HepG2 (cell line): ENCODE data around the gene PRDX2. TPM values are rescaled to one million over a fixed set of nuclear protein-coding genes. Genes with fewer than 3 reads are reported as not detected.

Experiments used
- REXO4 ChIP-seq: sonication (generic); formaldehyde crosslinking; IDR thresholded peaks from 2 replicates; pipeline ENCODE4 v1.8.0; 2022; ENCODE audit warnings: missing genetic modification reagents, mild to moderate bottlenecking, borderline replicate concordance
- SP4 ChIP-seq: sonication (generic); formaldehyde crosslinking; IDR thresholded peaks from 2 replicates; pipeline ENCODE4 v1.8.1; 2023; ENCODE audit warnings: mild to moderate bottlenecking, missing genetic modification reagents
- ZBTB3 ChIP-seq: sonication (generic); formaldehyde crosslinking; IDR thresholded peaks from 2 replicates; pipeline ENCODE4 v1.4.0; 2020; ENCODE audit warnings: low read depth, mild to moderate bottlenecking, moderate library complexity, missing genetic modification reagents, borderline replicate concordance
- polyA plus RNA-seq, 8 experiments: library from polyadenylated mRNA; depleted of rRNA in 3 of 8; stranded (reverse) in 7 of 8; unstranded in 1 of 8; fragments of >200 nt; fragmentation: Illumina TruSeq in 4 of 8; extraction: Trizol in 4 of 8; gene quantifications; 2 replicates each; pipeline versions ENCODE4 v1.2.1 to v1.2.3, GENCODE V29; 2011 to 2016; ENCODE audit warnings: low read depth in 4 of 8, missing spikeins in 1 of 8, mixed read lengths in 1 of 8; ENCODE audit not compliant: insufficient read depth in 1 of 8
- total RNA-seq, 5 experiments: library from RNA; depleted of rRNA; stranded (reverse); fragments of >200 nt; fragmentation: Illumina TruSeq; extraction: Trizol; gene quantifications; 2 replicates each; pipeline ENCODE4 v1.2.3, GENCODE V29; 2016; ENCODE audit warnings: low read depth in 1 of 5
- TF ChIP-seq, protein P1 (sequence below): sonication (generic); formaldehyde crosslinking; IDR thresholded peaks from 2 replicates; pipeline ENCODE4 v1.5.0; 2020; ENCODE audit warnings: mild to moderate bottlenecking, missing genetic modification reagents, borderline replicate concordance
- TF ChIP-seq, protein P2 (sequence below): sonication (generic); formaldehyde crosslinking; IDR thresholded peaks from 2 replicates; pipeline ENCODE4 v1.8.0; 2022; ENCODE audit warnings: low read depth, missing genetic modification reagents
- TF ChIP-seq, protein P3 (sequence below): fragments of 450-650 bp; IDR thresholded peaks from 2 replicates; pipeline ENCODE4 v1.6.1; 2017
- TF ChIP-seq, protein P4 (sequence below): sonication (generic); formaldehyde crosslinking; IDR thresholded peaks from 2 replicates; pipeline ENCODE4 v1.5.1; 2020; ENCODE audit warnings: mild to moderate bottlenecking, missing genetic modification reagents, borderline replicate concordance
- TF ChIP-seq, protein P5 (sequence below): sonication (generic); formaldehyde crosslinking; IDR thresholded peaks from 2 replicates; pipeline ENCODE4 v1.4.0; 2020; ENCODE audit warnings: low read depth, mild to moderate bottlenecking, missing genetic modification reagents

Gene PRDX2
- total and polyA plus RNA-seq, 2 of the 13 experiments (the other 11 are each of a cell fraction or from before 2014, with no cell fraction given), result 218 to 381 TPM

DNA sequence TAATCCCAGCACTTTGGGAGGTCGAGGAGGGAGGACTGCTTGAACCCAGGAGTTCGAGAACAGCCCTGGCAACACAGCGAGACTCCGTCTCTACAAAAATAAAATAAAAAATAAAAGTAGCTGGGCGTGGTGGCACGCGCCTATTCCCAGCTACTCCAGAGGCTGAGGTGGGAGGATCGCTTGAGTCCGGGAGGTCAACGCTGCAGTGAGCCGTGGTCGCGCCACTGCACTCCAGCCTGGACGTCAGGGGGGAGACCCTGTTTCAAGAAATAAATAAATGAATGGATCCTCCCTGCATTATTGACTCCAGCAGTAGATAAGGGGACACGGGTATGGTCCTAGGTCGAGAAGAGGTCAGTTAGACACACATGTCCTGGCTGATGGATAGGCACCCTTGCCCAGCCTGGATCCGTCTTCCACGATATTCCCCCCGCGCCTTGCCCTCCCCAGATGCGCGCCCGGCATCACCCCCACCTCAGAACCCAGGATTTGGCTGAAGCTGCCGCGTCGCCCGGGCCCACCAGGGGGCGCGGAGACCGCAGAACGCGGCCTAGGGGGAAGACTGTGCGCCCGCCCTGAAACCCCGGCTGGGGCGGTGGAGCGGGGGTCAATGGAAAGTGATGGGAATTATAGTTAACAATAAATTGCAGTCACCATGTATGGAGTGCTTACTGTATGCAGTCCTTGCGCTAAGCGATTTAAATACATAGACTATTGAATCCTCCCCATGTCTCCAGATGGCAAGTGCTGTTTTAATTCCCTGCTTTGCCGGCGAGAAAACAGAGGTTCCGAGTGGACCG, 24.2 kb downstream of the PRDX2 start (continued):
- TF ChIP-seq, protein P1, sequence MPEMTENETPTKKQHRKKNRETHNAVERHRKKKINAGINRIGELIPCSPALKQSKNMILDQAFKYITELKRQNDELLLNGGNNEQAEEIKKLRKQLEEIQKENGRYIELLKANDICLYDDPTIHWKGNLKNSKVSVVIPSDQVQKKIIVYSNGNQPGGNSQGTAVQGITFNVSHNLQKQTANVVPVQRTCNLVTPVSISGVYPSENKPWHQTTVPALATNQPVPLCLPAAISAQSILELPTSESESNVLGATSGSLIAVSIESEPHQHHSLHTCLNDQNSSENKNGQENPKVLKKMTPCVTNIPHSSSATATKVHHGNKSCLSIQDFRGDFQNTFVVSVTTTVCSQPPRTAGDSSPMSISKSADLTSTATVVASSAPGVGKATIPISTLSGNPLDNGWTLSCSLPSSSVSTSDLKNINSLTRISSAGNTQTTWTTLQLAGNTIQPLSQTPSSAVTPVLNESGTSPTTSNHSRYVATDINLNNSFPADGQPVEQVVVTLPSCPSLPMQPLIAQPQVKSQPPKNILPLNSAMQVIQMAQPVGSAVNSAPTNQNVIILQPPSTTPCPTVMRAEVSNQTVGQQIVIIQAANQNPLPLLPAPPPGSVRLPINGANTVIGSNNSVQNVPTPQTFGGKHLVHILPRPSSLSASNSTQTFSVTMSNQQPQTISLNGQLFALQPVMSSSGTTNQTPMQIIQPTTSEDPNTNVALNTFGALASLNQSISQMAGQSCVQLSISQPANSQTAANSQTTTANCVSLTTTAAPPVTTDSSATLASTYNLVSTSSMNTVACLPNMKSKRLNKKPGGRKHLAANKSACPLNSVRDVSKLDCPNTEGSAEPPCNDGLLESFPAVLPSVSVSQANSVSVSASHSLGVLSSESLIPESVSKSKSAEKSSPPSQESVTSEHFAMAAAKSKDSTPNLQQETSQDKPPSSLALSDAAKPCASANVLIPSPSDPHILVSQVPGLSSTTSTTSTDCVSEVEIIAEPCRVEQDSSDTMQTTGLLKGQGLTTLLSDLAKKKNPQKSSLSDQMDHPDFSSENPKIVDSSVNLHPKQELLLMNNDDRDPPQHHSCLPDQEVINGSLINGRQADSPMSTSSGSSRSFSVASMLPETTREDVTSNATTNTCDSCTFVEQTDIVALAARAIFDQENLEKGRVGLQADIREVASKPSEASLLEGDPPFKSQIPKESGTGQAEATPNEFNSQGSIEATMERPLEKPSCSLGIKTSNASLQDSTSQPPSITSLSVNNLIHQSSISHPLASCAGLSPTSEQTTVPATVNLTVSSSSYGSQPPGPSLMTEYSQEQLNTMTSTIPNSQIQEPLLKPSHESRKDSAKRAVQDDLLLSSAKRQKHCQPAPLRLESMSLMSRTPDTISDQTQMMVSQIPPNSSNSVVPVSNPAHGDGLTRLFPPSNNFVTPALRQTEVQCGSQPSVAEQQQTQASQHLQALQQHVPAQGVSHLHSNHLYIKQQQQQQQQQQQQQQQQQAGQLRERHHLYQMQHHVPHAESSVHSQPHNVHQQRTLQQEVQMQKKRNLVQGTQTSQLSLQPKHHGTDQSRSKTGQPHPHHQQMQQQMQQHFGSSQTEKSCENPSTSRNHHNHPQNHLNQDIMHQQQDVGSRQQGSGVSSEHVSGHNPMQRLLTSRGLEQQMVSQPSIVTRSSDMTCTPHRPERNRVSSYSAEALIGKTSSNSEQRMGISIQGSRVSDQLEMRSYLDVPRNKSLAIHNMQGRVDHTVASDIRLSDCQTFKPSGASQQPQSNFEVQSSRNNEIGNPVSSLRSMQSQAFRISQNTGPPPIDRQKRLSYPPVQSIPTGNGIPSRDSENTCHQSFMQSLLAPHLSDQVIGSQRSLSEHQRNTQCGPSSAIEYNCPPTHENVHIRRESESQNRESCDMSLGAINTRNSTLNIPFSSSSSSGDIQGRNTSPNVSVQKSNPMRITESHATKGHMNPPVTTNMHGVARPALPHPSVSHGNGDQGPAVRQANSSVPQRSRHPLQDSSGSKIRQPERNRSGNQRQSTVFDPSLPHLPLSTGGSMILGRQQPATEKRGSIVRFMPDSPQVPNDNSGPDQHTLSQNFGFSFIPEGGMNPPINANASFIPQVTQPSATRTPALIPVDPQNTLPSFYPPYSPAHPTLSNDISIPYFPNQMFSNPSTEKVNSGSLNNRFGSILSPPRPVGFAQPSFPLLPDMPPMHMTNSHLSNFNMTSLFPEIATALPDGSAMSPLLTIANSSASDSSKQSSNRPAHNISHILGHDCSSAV (CRISPR knock-in tag), result no peak
- TF ChIP-seq, protein P2, sequence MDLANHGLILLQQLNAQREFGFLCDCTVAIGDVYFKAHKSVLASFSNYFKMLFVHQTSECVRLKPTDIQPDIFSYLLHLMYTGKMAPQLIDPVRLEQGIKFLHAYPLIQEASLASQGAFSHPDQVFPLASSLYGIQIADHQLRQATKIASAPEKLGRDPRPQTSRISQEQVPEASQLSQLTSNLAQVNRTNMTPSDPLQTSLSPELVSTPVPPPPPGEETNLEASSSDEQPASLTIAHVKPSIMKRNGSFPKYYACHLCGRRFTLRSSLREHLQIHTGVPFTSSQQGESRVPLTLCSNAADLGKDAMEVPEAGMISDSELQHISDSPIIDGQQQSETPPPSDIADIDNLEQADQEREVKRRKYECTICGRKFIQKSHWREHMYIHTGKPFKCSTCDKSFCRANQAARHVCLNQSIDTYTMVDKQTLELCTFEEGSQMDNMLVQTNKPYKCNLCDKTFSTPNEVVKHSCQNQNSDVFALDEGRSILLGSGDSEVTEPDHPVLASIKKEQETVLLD (CRISPR knock-in tag), result no peak
- TF ChIP-seq, protein P3, sequence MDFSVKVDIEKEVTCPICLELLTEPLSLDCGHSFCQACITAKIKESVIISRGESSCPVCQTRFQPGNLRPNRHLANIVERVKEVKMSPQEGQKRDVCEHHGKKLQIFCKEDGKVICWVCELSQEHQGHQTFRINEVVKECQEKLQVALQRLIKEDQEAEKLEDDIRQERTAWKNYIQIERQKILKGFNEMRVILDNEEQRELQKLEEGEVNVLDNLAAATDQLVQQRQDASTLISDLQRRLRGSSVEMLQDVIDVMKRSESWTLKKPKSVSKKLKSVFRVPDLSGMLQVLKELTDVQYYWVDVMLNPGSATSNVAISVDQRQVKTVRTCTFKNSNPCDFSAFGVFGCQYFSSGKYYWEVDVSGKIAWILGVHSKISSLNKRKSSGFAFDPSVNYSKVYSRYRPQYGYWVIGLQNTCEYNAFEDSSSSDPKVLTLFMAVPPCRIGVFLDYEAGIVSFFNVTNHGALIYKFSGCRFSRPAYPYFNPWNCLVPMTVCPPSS, result no peak
- TF ChIP-seq SP4 (no peak), ZBTB3 (CRISPR knock-in tag) (no peak), REXO4 (no peak)
- TF ChIP-seq, protein P4, sequence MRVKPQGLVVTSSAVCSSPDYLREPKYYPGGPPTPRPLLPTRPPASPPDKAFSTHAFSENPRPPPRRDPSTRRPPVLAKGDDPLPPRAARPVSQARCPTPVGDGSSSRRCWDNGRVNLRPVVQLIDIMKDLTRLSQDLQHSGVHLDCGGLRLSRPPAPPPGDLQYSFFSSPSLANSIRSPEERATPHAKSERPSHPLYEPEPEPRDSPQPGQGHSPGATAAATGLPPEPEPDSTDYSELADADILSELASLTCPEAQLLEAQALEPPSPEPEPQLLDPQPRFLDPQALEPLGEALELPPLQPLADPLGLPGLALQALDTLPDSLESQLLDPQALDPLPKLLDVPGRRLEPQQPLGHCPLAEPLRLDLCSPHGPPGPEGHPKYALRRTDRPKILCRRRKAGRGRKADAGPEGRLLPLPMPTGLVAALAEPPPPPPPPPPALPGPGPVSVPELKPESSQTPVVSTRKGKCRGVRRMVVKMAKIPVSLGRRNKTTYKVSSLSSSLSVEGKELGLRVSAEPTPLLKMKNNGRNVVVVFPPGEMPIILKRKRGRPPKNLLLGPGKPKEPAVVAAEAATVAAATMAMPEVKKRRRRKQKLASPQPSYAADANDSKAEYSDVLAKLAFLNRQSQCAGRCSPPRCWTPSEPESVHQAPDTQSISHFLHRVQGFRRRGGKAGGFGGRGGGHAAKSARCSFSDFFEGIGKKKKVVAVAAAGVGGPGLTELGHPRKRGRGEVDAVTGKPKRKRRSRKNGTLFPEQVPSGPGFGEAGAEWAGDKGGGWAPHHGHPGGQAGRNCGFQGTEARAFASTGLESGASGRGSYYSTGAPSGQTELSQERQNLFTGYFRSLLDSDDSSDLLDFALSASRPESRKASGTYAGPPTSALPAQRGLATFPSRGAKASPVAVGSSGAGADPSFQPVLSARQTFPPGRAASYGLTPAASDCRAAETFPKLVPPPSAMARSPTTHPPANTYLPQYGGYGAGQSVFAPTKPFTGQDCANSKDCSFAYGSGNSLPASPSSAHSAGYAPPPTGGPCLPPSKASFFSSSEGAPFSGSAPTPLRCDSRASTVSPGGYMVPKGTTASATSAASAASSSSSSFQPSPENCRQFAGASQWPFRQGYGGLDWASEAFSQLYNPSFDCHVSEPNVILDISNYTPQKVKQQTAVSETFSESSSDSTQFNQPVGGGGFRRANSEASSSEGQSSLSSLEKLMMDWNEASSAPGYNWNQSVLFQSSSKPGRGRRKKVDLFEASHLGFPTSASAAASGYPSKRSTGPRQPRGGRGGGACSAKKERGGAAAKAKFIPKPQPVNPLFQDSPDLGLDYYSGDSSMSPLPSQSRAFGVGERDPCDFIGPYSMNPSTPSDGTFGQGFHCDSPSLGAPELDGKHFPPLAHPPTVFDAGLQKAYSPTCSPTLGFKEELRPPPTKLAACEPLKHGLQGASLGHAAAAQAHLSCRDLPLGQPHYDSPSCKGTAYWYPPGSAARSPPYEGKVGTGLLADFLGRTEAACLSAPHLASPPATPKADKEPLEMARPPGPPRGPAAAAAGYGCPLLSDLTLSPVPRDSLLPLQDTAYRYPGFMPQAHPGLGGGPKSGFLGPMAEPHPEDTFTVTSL (CRISPR knock-in tag), result no peak
- TF ChIP-seq, protein P5, sequence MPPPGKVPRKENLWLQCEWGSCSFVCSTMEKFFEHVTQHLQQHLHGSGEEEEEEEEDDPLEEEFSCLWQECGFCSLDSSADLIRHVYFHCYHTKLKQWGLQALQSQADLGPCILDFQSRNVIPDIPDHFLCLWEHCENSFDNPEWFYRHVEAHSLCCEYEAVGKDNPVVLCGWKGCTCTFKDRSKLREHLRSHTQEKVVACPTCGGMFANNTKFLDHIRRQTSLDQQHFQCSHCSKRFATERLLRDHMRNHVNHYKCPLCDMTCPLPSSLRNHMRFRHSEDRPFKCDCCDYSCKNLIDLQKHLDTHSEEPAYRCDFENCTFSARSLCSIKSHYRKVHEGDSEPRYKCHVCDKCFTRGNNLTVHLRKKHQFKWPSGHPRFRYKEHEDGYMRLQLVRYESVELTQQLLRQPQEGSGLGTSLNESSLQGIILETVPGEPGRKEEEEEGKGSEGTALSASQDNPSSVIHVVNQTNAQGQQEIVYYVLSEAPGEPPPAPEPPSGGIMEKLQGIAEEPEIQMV, result no peak
